HepG2 (cell line): ENCODE data around the gene COL9A3. TPM values are rescaled to one million over a fixed set of nuclear protein-coding genes. Genes with fewer than 3 reads are reported as not detected.

Experiments
- AGO2 ChIP-seq: fragments of 200-400 bp; formaldehyde crosslinking; optimal IDR thresholded peaks from 2 replicates; pipeline ENCODE3; 2017; ENCODE audit warnings: mild to moderate bottlenecking, low read depth, low read length, moderate library complexity
- CAMTA2 ChIP-seq: sonication (generic); formaldehyde crosslinking; IDR thresholded peaks from 2 replicates; pipeline ENCODE4 v1.4.0; 2020; ENCODE audit warnings: mild to moderate bottlenecking, missing genetic modification reagents, borderline replicate concordance
- HNRNPH1 ChIP-seq: fragments of 200-400 bp; formaldehyde crosslinking; optimal IDR thresholded peaks from 2 replicates; pipeline ENCODE3; 2017; ENCODE audit warnings: mild to moderate bottlenecking, low read depth, low read length
- HOXA3 ChIP-seq: sonication (generic); formaldehyde crosslinking; IDR thresholded peaks from 2 replicates; pipeline ENCODE4 v1.5.0; 2020; ENCODE audit warnings: missing genetic modification reagents
- MAF1 ChIP-seq: sonication (generic); formaldehyde crosslinking; IDR thresholded peaks from 2 replicates; pipeline ENCODE4 v1.5.0; 2020; ENCODE audit warnings: missing genetic modification reagents, borderline replicate concordance
- NCOR1 ChIP-seq: fragments of 200-600 bp; sonication (generic); IDR thresholded peaks from 2 replicates; pipeline ENCODE4 v1.7.0; 2017; ENCODE audit warnings: antibody characterized with exemption, low read length, borderline replicate concordance
- NFE2L1 ChIP-seq: sonication (generic); formaldehyde crosslinking; IDR thresholded peaks from 2 replicates; pipeline ENCODE4 v1.4.0; 2020; ENCODE audit warnings: missing genetic modification reagents, mild to moderate bottlenecking, borderline replicate concordance
- RAD21 ChIP-seq: fragments of 450-650 bp; formaldehyde crosslinking; IDR thresholded peaks from 2 replicates; pipeline ENCODE4 v1.5.0; 2020; ENCODE audit warnings: mild to moderate bottlenecking
- RBFOX2 ChIP-seq: fragments of 200-400 bp; formaldehyde crosslinking; IDR thresholded peaks from 2 replicates; pipeline ENCODE4 v1.6.1; 2017; ENCODE audit warnings: low read depth, mild to moderate bottlenecking, low read length
- SRSF1 ChIP-seq: fragments of 200-400 bp; formaldehyde crosslinking; optimal IDR thresholded peaks from 2 replicates; pipeline ENCODE3; 2017; ENCODE audit warnings: mild to moderate bottlenecking, low read depth, low read length, moderate library complexity
- TMF1 ChIP-seq: sonication (generic); formaldehyde crosslinking; IDR thresholded peaks from 2 replicates; pipeline ENCODE4 v1.8.1; 2022; ENCODE audit warnings: low read depth, missing genetic modification reagents
- ZBTB3 ChIP-seq: sonication (generic); formaldehyde crosslinking; IDR thresholded peaks from 2 replicates; pipeline ENCODE4 v1.4.0; 2020; ENCODE audit warnings: low read depth, mild to moderate bottlenecking, moderate library complexity, missing genetic modification reagents, borderline replicate concordance
- ZNF17 ChIP-seq: sonication (generic); formaldehyde crosslinking; IDR thresholded peaks from 2 replicates; pipeline ENCODE4 v1.5.0; 2020; ENCODE audit warnings: mild to moderate bottlenecking, missing genetic modification reagents
- ZNF232 ChIP-seq: sonication (generic); formaldehyde crosslinking; IDR thresholded peaks from 2 replicates; pipeline ENCODE4 v1.4.0; 2020; ENCODE audit warnings: missing genetic modification reagents, borderline replicate concordance
- ZNF432 ChIP-seq: sonication (generic); formaldehyde crosslinking; IDR thresholded peaks from 2 replicates; pipeline ENCODE4 v1.5.0; 2020; ENCODE audit warnings: missing genetic modification reagents, mild to moderate bottlenecking, borderline replicate concordance
- ZNF501 ChIP-seq: sonication (generic); formaldehyde crosslinking; IDR thresholded peaks from 2 replicates; pipeline ENCODE4 v1.5.1; 2020; ENCODE audit warnings: mild to moderate bottlenecking, moderate library complexity, missing genetic modification reagents
- ZNF589 ChIP-seq: sonication (generic); formaldehyde crosslinking; conservative IDR thresholded peaks from 2 replicates; pipeline ENCODE4 v1.8.0; 2022; ENCODE audit warnings: mild to moderate bottlenecking, moderate library complexity, missing genetic modification reagents
- ZNF746 ChIP-seq: sonication (generic); formaldehyde crosslinking; IDR thresholded peaks from 2 replicates; pipeline ENCODE4 v1.8.0; 2022; ENCODE audit warnings: mild to moderate bottlenecking, missing genetic modification reagents
- polyA plus RNA-seq, 8 experiments: library from polyadenylated mRNA; depleted of rRNA in 3 of 8; stranded (reverse) in 7 of 8; unstranded in 1 of 8; fragments of >200 nt; fragmentation: Illumina TruSeq in 4 of 8; extraction: Trizol in 4 of 8; gene quantifications; 2 replicates each; pipeline versions ENCODE4 v1.2.1 to v1.2.3, GENCODE V29; 2011 to 2016; ENCODE audit warnings: low read depth in 4 of 8, missing spikeins in 1 of 8, mixed read lengths in 1 of 8; ENCODE audit not compliant: insufficient read depth in 1 of 8
- total RNA-seq, 5 experiments: library from RNA; depleted of rRNA; stranded (reverse); fragments of >200 nt; fragmentation: Illumina TruSeq; extraction: Trizol; gene quantifications; 2 replicates each; pipeline ENCODE4 v1.2.3, GENCODE V29; 2016; ENCODE audit warnings: low read depth in 1 of 5
- TF ChIP-seq, protein P1 (sequence below): sonication (generic); formaldehyde crosslinking; IDR thresholded peaks from 2 replicates; pipeline ENCODE4; 2020; ENCODE audit warnings: missing genetic modification reagents, mild to moderate bottlenecking, borderline replicate concordance
- TF ChIP-seq, protein P2 (sequence below): sonication (generic); formaldehyde crosslinking; IDR thresholded peaks from 2 replicates; pipeline ENCODE4 v1.4.0; 2020; ENCODE audit warnings: low read depth, mild to moderate bottlenecking, missing genetic modification reagents
- TF ChIP-seq, protein P3 (sequence below): sonication (generic); formaldehyde crosslinking; IDR thresholded peaks from 2 replicates; pipeline ENCODE4 v1.8.1; 2023; ENCODE audit warnings: mild to moderate bottlenecking, missing genetic modification reagents
- TF ChIP-seq, protein P4 (sequence below): sonication (generic); formaldehyde crosslinking; IDR thresholded peaks from 2 replicates; pipeline ENCODE4 v1.5.0; 2020; ENCODE audit warnings: missing genetic modification reagents

Gene COL9A3
- total and polyA plus RNA-seq, 2 of the 13 experiments (the other 11 are each of a cell fraction or from before 2014, with no cell fraction given): 155 to 204 TPM

DNA sequence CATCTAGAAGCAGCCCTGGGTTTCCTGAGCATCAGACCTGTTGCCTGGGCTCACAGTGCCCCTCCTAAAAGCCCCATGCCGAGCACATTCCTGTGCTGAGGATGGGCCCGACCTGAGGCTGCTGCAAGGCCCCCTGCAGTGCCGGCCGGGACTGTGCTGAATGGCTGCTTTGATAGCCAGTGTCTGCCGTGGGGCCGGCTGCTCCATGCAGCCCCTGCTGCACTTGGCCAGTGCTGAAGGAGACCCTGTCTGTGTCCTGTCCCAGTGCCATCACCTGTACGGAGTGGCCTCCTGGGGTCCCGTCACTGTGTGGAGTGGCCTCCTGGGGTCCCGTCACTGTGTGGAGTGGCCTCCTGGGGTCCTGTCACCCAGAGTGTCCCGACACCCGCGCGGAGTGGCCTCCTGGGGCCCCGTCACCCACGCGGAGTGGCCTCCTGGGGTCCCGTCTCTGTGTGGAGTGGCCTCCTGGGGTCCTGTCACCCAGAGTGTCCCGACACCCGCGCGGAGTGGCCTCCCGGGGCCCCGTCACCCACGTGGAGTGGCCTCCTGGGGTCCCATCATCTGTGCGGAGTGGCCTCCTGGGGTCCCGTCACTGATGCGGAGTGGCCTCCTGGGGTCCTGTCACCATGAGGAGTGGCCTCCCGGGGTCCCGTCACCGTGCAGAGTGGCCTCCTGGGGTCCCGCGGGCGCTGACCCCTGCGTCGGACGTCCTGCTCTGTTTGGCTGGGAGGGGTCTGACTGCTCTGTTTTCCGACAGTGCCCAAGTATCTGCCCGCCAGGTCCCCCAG lies 7.0 kb downstream of the COL9A3 start (continued):
- TF ChIP-seq TMF1 (CRISPR knock-in tag) (0 out of 2 replicates have a peak, but pooled peaks have one; percentile 17), NCOR1 (peak; percentile 55; the same call in 1 of the 2 replicates), AGO2 (peak; percentile 92), HOXA3 (CRISPR knock-in tag) (no peak), ZNF589 (CRISPR knock-in tag) (0 out of 2 replicates have a peak, but pooled peaks have one; percentile 14), MAF1 (CRISPR knock-in tag) (no peak; the same call in 1 of the 2 replicates), SRSF1 (peak; percentile 35), RAD21 (CRISPR knock-in tag) (peak; percentile 1; the same call in 1 of the 2 replicates), ZNF501 (CRISPR knock-in tag) (0 out of 2 replicates have a peak, but pooled peaks have one; percentile 21), ZNF746 (CRISPR knock-in tag) (no peak), ZNF17 (CRISPR knock-in tag) (0 out of 2 replicates have a peak, but pooled peaks have one; percentile 2), ZBTB3 (CRISPR knock-in tag) (no peak), CAMTA2 (0 out of 2 replicates have a peak, but pooled peaks have one; percentile 11), ZNF232 (no peak), ZNF432 (CRISPR knock-in tag) (no peak), HNRNPH1 (no peak), RBFOX2 (peak; percentile 79), NFE2L1 (CRISPR knock-in tag) (0 out of 2 replicates have a peak, but pooled peaks have one; percentile 24)
- TF ChIP-seq, protein P1, sequence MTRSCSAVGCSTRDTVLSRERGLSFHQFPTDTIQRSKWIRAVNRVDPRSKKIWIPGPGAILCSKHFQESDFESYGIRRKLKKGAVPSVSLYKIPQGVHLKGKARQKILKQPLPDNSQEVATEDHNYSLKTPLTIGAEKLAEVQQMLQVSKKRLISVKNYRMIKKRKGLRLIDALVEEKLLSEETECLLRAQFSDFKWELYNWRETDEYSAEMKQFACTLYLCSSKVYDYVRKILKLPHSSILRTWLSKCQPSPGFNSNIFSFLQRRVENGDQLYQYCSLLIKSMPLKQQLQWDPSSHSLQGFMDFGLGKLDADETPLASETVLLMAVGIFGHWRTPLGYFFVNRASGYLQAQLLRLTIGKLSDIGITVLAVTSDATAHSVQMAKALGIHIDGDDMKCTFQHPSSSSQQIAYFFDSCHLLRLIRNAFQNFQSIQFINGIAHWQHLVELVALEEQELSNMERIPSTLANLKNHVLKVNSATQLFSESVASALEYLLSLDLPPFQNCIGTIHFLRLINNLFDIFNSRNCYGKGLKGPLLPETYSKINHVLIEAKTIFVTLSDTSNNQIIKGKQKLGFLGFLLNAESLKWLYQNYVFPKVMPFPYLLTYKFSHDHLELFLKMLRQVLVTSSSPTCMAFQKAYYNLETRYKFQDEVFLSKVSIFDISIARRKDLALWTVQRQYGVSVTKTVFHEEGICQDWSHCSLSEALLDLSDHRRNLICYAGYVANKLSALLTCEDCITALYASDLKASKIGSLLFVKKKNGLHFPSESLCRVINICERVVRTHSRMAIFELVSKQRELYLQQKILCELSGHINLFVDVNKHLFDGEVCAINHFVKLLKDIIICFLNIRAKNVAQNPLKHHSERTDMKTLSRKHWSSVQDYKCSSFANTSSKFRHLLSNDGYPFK (CRISPR knock-in tag): peak; percentile 5; the same call in 1 of the 2 replicates
- TF ChIP-seq, protein P2, sequence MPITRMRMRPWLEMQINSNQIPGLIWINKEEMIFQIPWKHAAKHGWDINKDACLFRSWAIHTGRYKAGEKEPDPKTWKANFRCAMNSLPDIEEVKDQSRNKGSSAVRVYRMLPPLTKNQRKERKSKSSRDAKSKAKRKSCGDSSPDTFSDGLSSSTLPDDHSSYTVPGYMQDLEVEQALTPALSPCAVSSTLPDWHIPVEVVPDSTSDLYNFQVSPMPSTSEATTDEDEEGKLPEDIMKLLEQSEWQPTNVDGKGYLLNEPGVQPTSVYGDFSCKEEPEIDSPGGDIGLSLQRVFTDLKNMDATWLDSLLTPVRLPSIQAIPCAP (CRISPR knock-in tag): no peak
- TF ChIP-seq, protein P3, sequence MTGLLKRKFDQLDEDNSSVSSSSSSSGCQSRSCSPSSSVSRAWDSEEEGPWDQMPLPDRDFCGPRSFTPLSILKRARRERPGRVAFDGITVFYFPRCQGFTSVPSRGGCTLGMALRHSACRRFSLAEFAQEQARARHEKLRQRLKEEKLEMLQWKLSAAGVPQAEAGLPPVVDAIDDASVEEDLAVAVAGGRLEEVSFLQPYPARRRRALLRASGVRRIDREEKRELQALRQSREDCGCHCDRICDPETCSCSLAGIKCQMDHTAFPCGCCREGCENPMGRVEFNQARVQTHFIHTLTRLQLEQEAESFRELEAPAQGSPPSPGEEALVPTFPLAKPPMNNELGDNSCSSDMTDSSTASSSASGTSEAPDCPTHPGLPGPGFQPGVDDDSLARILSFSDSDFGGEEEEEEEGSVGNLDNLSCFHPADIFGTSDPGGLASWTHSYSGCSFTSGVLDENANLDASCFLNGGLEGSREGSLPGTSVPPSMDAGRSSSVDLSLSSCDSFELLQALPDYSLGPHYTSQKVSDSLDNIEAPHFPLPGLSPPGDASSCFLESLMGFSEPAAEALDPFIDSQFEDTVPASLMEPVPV (CRISPR knock-in tag): 0 out of 2 replicates have a peak, but pooled peaks have one; percentile 32
- TF ChIP-seq, protein P4, sequence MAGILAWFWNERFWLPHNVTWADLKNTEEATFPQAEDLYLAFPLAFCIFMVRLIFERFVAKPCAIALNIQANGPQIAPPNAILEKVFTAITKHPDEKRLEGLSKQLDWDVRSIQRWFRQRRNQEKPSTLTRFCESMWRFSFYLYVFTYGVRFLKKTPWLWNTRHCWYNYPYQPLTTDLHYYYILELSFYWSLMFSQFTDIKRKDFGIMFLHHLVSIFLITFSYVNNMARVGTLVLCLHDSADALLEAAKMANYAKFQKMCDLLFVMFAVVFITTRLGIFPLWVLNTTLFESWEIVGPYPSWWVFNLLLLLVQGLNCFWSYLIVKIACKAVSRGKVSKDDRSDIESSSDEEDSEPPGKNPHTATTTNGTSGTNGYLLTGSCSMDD: 0 out of 2 replicates have a peak, but pooled peaks have one; percentile 40
